Bronchial epithelial cell (primary cell): Measurements from ENCODE around the gene FOXP4. TPM values are rescaled to one million over a fixed set of nuclear protein-coding genes. Genes with fewer than 3 reads are reported as not detected.

ENCODE experiments used
- DNase-seq: peaks from one replicate; pipeline ENCODE4 v3.0.0-alpha.2; 2010; ENCODE audit warnings: low read depth
- FAIRE-seq: peaks from 2 replicates; lab custom pipeline; 2011; peaks lifted over from hg19 to GRCh38; lab: Jason Lieb, UNC
- H3K27me3 ChIP-seq: 2 replicates; pipeline ENCODE4 v1.5.1; 2011; ENCODE audit warnings: low read length; ENCODE audit not compliant: control insufficient read depth, insufficient read depth
- H3K36me3 ChIP-seq: 2 replicates; pipeline ENCODE4 v1.5.1; 2011; ENCODE audit warnings: low read length; ENCODE audit not compliant: control insufficient read depth, insufficient read depth
- H3K4me3 ChIP-seq: 2 replicates; pipeline ENCODE4 v1.5.1; 2011; ENCODE audit warnings: mild to moderate bottlenecking, low read depth, low read length, control low read depth
- CTCF ChIP-seq: IDR thresholded peaks from 2 replicates; pipeline ENCODE4 v1.5.1; 2011; ENCODE audit warnings: mild to moderate bottlenecking, moderate library complexity, low read length, control low read depth, inconsistent platforms; ENCODE audit not compliant: insufficient read depth, severe bottlenecking
- total RNA-seq: library from RNA; depleted of rRNA; stranded (reverse); fragments of >200 nt; gene quantifications from 2 replicates; pipeline ENCODE4 v1.2.1, GENCODE V29; 2014

Gene FOXP4
- total RNA-seq, 1 donor from 2014 or later, result 2.1 TPM

DNA sequence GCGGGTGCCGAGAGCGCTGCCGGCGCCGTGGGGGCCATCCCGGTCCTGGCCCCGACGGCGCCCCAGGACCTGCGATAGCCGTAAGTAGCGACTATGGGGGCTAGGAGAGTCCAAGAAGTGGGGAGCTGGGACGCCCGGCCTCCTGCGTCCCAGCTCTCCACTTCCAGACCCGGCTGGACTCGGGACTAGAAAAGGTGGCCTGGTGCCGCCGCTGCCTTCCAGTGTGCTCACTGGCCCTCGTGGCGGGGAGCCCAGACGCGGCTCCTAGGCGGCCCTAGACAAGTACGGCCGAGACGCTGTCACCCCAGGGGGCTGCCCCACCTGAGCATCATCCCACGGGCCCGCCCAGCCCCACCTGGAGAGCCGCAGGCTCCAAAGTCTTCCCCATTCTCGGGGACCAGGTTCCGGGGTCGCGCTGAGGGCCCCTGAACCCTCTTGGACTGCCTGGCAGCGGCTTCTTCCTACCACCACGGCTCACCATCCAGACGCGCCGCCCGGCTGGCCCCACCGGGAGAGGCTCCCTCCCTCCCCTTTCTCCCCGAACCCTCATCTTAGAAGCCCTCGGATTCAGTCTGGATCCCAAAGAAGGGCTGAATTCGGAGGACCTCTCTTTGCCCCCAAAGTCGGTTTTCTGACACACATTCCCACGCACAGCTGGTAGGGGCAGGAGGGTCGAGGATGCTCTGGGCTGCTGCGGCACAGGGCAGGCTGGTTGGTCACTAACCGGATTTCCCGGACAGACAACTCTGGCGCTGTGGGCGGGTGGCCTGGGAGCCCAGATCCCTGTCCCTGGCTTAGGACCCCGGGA is 91.2 kb downstream of the FOXP4 start:
- FAIRE-seq, result no peak
- no peak for DNase-seq
- TF ChIP-seq CTCF, result no peak
- Histone ChIP-seq H3K4me3 (peak overlapping the region; percentile 72), H3K27me3 (no peaks in the 10 kb centered on the region), H3K36me3 (peaks cover 1% of the 10 kb centered on the region)

GRCh38 chr6:41638002-41638934 is 92.1 kb downstream of the FOXP4 start, which contains the start of gene MDFI:
Gene MDFI, plus strand, starts transcription at chr6:41638468. Its CDS starts 282 bp downstream, at chr6:41638750.
- no peak for FAIRE-seq
- Histone ChIP-seq H3K27me3 (no peaks in the 10 kb centered on the region), H3K4me3 (peak within 1 kb of the TSS; percentile 72), H3K36me3 (peaks cover 1% of the 10 kb centered on the region)
- no peak for DNase-seq
- TF ChIP-seq CTCF, result no peak

DNA sequence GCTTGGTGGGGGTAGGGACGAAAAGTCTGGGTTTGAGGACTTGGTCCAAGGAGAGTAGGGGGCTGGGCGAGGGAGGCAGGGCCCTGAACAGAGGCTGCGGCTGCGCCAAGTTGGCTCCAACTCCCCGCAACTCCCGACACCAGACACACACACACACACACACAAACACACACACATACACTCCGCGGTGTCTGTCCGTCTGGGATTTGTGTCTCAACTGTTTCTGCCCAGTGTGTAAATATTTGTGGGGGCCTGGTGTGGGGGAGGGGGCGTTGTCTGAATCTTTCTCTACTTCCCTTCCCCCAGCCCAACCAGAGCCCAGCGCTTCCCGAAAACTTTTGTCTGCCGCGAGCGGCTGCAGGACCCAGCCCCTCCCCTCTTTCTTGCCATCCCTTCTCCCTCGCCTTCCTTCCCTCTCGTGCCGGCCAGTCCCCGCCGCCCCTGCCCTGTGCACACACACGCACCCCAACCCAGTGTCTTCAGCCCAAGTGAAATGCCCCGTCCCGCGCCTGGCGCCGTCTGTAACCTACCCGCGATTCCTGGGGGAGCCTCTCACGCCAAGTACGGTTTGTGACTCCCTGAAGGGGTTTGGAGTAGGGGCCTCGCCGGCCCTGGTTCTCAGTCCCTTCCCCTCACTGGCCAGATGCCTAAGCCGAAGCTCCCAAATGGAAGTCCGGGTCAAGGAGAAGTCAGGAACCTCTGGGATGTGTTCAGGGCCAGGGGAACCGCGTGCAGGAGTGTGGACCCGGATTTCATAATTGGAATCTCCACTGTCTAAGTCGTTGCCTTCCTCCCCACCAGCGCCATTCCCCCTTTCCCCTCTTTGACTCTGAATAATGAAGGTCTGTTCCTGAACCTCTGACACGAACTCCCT is 93.0 kb downstream of the FOXP4 start:
- H3K4me3 ChIP-seq, result peak overlapping the region; percentile 72
- FAIRE-seq, result no peak
- peaks cover 1% of the 10 kb centered on the region for H3K36me3 ChIP-seq

GRCh38 chr6:41639809-41640371 is 93.7 kb downstream of the FOXP4 start:
- FAIRE-seq, result no peak
- H3K4me3 ChIP-seq, result no peak overlapping the region
- DNase-seq, result no peak
- TF ChIP-seq CTCF, result no peak
- H3K36me3 ChIP-seq, result peaks cover 1% of the 10 kb centered on the region
- no peaks in the 10 kb centered on the region for H3K27me3 ChIP-seq

More for the DNA sequence above, 93.0 kb downstream of the FOXP4 start:
- no peaks in the 10 kb centered on the region for H3K27me3 ChIP-seq
- TF ChIP-seq CTCF, result no peak
- no peak for DNase-seq

DNA sequence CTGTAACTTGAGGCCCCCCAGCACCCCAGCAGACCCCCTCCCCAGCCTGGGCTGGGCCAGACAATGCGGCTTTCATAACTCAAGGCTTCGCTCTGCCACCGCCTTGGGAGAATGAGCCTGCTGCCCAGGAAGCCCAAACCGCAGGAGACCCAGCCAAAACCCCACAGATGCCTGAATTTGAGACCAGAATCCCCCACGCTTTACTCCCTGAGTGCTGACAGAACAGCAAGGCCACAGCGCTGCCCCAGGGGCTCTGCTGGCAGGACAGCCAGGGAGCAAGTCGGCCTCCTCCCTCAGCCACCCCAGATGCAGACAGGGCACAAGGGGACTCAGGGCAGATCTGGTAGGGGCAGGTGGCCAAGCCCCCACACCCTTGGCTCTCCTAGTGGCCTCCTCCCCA is 94.2 kb downstream of the FOXP4 start:
- Histone ChIP-seq H3K27me3 (no peaks in the 10 kb centered on the region), H3K36me3 (peaks cover 1% of the 10 kb centered on the region), H3K4me3 (no peak overlapping the region)
- TF ChIP-seq CTCF, result no peak
- DNase-seq (no peak), FAIRE-seq (no peak)
